Measurements from ENCODE around the gene NEK1. TPM values are rescaled to one million over a fixed set of nuclear protein-coding genes. Genes with fewer than 3 reads are reported as not detected.

The NEK1 gene
- total RNA-seq, 4 donors from 2014 or later = 15.5 to 31.2 (median 20.3) TPM

DNA sequence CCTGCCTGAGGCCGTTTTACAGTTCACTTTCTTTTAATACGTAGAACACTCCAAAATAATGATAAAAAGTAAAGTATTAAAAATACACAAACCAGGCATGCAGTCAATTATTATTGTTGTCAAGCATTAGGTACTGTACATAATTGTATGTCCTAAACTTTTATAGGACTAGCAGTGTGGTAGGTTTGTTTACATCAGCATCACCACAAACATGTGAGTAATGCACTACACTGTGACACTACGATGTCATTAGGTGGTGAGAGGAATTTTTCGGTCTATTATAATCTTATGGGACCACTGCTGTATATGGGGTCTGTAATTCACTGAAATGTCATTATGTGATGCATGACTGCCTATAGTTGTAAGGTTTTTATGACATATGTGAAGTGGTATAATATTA lies 192.1 kb downstream of the NEK1 start:
- WGBS, 2 donors = 93 to 96% methylated on average over 4 of the region's 4 CpGs
- TF ChIP-seq CTCF (IDR thresholded peaks at IDR 0.05) (no peak), POLR2A (IDR thresholded peaks at IDR 0.05) (no peak)
- no peak for DNase-seq
- H3K4me1 ChIP-seq = no peaks in the 10 kb centered on the region
- H3K27me3 ChIP-seq = no peaks in the 10 kb centered on the region
- H3K27ac ChIP-seq = no peak overlapping the region
- H3K9me3 ChIP-seq = no peaks in the 10 kb centered on the region
- H3K36me3 ChIP-seq = no peaks in the 10 kb centered on the region
- no peak overlapping the region for H3K4me3 ChIP-seq (replicated peaks in 1 of 3)
- intact Hi-C loops (cut with DNase I) = no loop called here

- no peaks in the 10 kb centered on the region for H3K36me3 ChIP-seq
- no peaks in the 10 kb centered on the region for H3K9me3 ChIP-seq
- no peak for TF ChIP-seq POLR2A (IDR thresholded peaks at IDR 0.05)
- no peak for TF ChIP-seq CTCF (IDR thresholded peaks at IDR 0.05)
- H3K27ac ChIP-seq = no peak overlapping the region
- DNase-seq = no peak
- no peaks in the 10 kb centered on the region for H3K27me3 ChIP-seq
- no peak overlapping the region for H3K4me3 ChIP-seq (replicated peaks in 1 of 3)
- no peaks in the 10 kb centered on the region for H3K4me1 ChIP-seq
- intact Hi-C loops (cut with DNase I) = no loop called here
Observed at GRCh38 chr4:169418846-169419245, 193.5 kb downstream of the NEK1 start.

GRCh38 chr4:169417629-169418282 lies 194.6 kb downstream of the NEK1 start:
- intact Hi-C loops (cut with DNase I) = no loop called here
- DNase-seq = no peak
- H3K27ac ChIP-seq = no peak overlapping the region
- H3K4me1 ChIP-seq = no peaks in the 10 kb centered on the region
- no peaks in the 10 kb centered on the region for H3K27me3 ChIP-seq
- no peak overlapping the region for H3K4me3 ChIP-seq (replicated peaks in 1 of 3)
- no peaks in the 10 kb centered on the region for H3K9me3 ChIP-seq
- H3K36me3 ChIP-seq = no peaks in the 10 kb centered on the region
- WGBS, 2 donors = 92 to 93% methylated on average over 1 of the region's 1 CpG
- TF ChIP-seq POLR2A (IDR thresholded peaks at IDR 0.05) (no peak), CTCF (IDR thresholded peaks at IDR 0.05) (no peak)

DNA sequence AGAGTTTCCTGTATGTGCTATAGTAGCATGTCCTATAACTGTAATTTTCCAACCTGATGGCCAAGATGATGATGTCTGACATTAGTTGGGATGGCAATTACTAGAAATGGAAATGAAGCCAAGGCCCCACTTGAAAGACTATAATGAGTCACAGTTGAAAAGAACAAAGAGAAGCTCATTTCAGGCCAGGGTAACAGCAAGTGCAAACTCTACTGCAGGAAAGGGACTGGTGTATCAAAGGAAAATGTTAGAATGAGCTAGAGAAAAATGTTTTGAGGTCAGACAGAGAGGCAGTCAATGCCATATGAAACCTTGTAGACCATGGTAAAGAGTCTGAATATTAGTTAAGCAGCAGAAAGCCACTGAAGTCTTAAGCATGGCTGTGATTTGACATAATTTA lies 195.4 kb downstream of the NEK1 start:
- Histone ChIP-seq H3K4me3 (replicated peaks in 1 of 3) (no peak overlapping the region), H3K4me1 (peaks cover 4 to 6% of the 10 kb centered on the region in 2 donors), H3K9me3 (no peaks in the 10 kb centered on the region), H3K27me3 (no peaks in the 10 kb centered on the region), H3K36me3 (no peaks in the 10 kb centered on the region), H3K27ac (no peak overlapping the region)
- intact Hi-C loops (cut with DNase I) = no loop called here
- DNase-seq = no peak
- TF ChIP-seq POLR2A (IDR thresholded peaks at IDR 0.05) (no peak), CTCF (IDR thresholded peaks at IDR 0.05) (no peak)

DNA sequence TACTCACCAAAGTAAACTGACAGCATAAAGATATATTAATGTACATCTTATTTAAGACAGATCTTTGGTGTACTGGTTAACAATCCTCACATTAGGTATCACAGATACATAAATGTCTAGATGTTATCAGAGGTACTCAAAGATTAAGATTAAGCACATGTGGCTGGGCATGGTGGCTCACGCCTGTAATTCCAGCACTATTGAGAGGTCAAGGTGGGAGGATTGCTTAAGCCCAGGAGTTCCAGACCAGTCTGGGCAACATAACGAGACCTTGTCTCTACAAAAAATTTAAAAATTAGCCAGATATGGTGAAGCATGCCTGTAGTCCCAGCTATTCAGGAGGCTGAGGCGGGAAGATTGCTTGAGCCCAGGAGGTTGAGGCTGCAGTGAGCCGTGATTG lies 195.9 kb downstream of the NEK1 start:
- Histone ChIP-seq H3K27me3 (no peaks in the 10 kb centered on the region), H3K4me1 (peaks cover 4 to 9% of the 10 kb centered on the region in 2 donors), H3K27ac (no peak overlapping the region), H3K4me3 (replicated peaks in 1 of 3) (no peak overlapping the region), H3K36me3 (no peaks in the 10 kb centered on the region), H3K9me3 (no peaks in the 10 kb centered on the region)
- 90 to 99% methylated on average over 4 of the region's 4 CpGs for WGBS, 2 donors
- DNase-seq = no peak
- TF ChIP-seq CTCF (IDR thresholded peaks at IDR 0.05) (no peak), POLR2A (IDR thresholded peaks at IDR 0.05) (no peak)
- intact Hi-C loops (cut with DNase I) = no loop called here
